ENCODE measurements around the gene BCAS1. TPM values are rescaled to one million over a fixed set of nuclear protein-coding genes. Genes with fewer than 3 reads are reported as not detected.

Gene BCAS1
- total RNA-seq, 2 donors from 2014 or later, result 32.0 to 58.6 TPM

DNA sequence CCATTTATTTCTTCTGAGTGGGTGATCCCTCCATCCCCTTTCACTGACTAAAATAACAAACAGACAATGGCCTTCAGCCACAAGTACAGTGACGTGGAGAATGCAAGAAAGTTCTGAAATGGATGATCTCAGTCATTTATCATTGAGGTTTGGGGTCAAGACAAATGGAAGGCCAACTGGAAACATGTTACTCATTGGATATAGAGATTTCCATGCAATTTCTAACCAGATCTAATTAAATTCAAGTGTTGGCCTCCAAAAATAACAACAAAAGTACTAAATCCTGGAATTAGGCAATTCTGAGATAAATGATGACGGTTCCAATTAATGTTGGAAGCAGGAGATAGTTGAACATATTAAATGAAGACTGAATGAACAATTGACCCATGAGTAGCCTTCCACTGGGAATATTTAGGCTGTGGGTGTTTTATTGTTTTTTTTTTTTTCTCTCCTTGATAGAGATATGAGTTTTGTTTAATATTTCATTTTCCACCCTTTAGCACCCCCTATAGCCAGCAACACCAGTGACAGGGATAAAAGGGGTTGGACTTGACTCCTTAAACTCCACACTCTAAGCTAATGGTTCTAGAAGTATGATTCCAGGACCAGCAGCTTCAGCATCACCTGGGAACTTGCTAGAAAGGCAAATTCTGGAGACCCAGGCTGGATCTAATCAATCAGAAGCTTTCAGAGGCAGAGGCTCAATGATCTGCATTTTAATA, 112.8 kb downstream of the BCAS1 start:
- Histone ChIP-seq H3K27me3 (replicated peaks; ENCODE audit: insufficient read depth) (no peaks in the 10 kb centered on the region), H3K4me3 (no peak overlapping the region), H3K4me1 (replicated peaks) (no peaks in the 10 kb centered on the region), H3K27ac (no peak overlapping the region), H3K36me3 (no peaks in the 10 kb centered on the region), H3K9me3 (no peaks in the 10 kb centered on the region)
- intact Hi-C loops (cut with DNase I), result no loop called here
- TF ChIP-seq POLR2A (IDR thresholded peaks at IDR 0.05), result no peak
- TF ChIP-seq POLR2AphosphoS5 (IDR thresholded peaks at IDR 0.05), result no peak
- TF ChIP-seq CTCF (IDR thresholded peaks at IDR 0.05), result no peak
- 70% methylated on average over 2 of the region's 2 CpGs for WGBS
- no peak for DNase-seq (ENCODE audit: low spot score)

GRCh38 chr20:53956013-53956715, 114.2 kb downstream of the BCAS1 start:
- H3K4me1 ChIP-seq (replicated peaks), result no peaks in the 10 kb centered on the region
- DNase-seq (ENCODE audit: low spot score), result no peak
- TF ChIP-seq POLR2A (IDR thresholded peaks at IDR 0.05) (no peak), POLR2AphosphoS5 (IDR thresholded peaks at IDR 0.05) (no peak), CTCF (IDR thresholded peaks at IDR 0.05) (no peak)
- H3K27ac ChIP-seq, result no peak overlapping the region
- intact Hi-C loops (cut with DNase I), result no loop called here
- WGBS, result 97% methylated on average over 4 of the region's 4 CpGs
- no peaks in the 10 kb centered on the region for H3K27me3 ChIP-seq (replicated peaks; ENCODE audit: insufficient read depth)
- no peak overlapping the region for H3K4me3 ChIP-seq
- H3K9me3 ChIP-seq, result no peaks in the 10 kb centered on the region
- no peaks in the 10 kb centered on the region for H3K36me3 ChIP-seq

GRCh38 chr20:53954723-53955658, 115.4 kb downstream of the BCAS1 start:
- Histone ChIP-seq H3K4me1 (replicated peaks) (no peaks in the 10 kb centered on the region), H3K27ac (no peak overlapping the region), H3K36me3 (no peaks in the 10 kb centered on the region), H3K27me3 (replicated peaks; ENCODE audit: insufficient read depth) (no peaks in the 10 kb centered on the region), H3K9me3 (no peaks in the 10 kb centered on the region), H3K4me3 (no peak overlapping the region)
- 86% methylated on average over 6 of the region's 6 CpGs for WGBS
- intact Hi-C loops (cut with DNase I), result no loop called here
- no peak for TF ChIP-seq CTCF (IDR thresholded peaks at IDR 0.05)
- TF ChIP-seq POLR2A (IDR thresholded peaks at IDR 0.05), result no peak
- no peak for TF ChIP-seq POLR2AphosphoS5 (IDR thresholded peaks at IDR 0.05)
- no peak for DNase-seq (ENCODE audit: low spot score)

DNA sequence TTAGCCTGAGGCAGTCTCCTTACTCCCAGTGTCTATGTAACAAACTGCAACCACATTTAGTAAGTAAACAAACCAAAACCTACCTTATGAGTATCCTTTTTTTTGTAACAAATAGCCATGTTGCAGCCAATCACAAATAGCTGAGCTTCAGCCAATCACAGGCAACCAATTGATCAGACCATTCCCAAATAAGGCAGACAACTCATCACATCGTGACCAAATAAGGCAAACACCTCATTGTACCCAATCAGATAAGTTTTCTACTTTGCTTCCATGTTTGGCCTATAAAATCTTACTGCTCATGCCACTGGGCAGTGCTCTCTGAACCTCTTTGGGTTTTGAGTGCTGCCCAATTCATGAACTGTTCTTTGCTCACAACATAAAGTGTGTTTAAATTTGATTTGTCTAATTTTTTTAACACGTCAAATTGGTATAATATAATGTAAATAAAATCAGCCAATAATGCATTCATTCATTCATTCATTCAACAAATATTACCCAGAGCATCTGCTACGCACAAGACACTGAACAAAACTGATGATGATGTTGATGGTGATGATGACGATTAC, 117.8 kb downstream of the BCAS1 start:
- WGBS, result over 99% methylated on average over 4 of the region's 4 CpGs
- Histone ChIP-seq H3K9me3 (no peaks in the 10 kb centered on the region), H3K36me3 (no peaks in the 10 kb centered on the region), H3K4me3 (no peak overlapping the region), H3K27ac (no peak overlapping the region), H3K27me3 (replicated peaks; ENCODE audit: insufficient read depth) (no peaks in the 10 kb centered on the region), H3K4me1 (replicated peaks) (no peaks in the 10 kb centered on the region)
- no peak for DNase-seq (ENCODE audit: low spot score)
- TF ChIP-seq POLR2AphosphoS5 (IDR thresholded peaks at IDR 0.05) (no peak), CTCF (IDR thresholded peaks at IDR 0.05) (no peak), POLR2A (IDR thresholded peaks at IDR 0.05) (no peak)
- intact Hi-C loops (cut with DNase I), result no loop called here

All from prostate gland (tissue), 2 donors.